Measurements from ENCODE around the gene ALOX15B. TPM values are rescaled to one million over a fixed set of nuclear protein-coding genes. Genes with fewer than 3 reads are reported as not detected.

The ALOX15B gene
- total and polyA plus RNA-seq, 9 of the 15 experiments (the other 6 are each of a cell fraction or from before 2014, with no cell fraction given) = 0.04 TPM; not detected in 8

GRCh38 chr17:8005967-8006730, 32.7 kb upstream of the ALOX15B start (continued):
- TF ChIP-seq ASH1L (IDR thresholded peaks at IDR 0.05; ENCODE audit: borderline replicate concordance, low read depth, partially characterized antibody) = peak; percentile 75
- TF ChIP-seq FOS (IDR thresholded peaks at IDR 0.05; ENCODE audit: extremely low read depth, insufficient read length) = peak; percentile 12
- TF ChIP-seq HNRNPH1 (optimal IDR thresholded peaks at IDR 0.05; ENCODE audit: low read depth, low read length) = no peak
- TF ChIP-seq POLR2AphosphoS2 (IDR thresholded peaks at IDR 0.05; ENCODE audit: low read length) = no peak
- TF ChIP-seq, protein P1, sequence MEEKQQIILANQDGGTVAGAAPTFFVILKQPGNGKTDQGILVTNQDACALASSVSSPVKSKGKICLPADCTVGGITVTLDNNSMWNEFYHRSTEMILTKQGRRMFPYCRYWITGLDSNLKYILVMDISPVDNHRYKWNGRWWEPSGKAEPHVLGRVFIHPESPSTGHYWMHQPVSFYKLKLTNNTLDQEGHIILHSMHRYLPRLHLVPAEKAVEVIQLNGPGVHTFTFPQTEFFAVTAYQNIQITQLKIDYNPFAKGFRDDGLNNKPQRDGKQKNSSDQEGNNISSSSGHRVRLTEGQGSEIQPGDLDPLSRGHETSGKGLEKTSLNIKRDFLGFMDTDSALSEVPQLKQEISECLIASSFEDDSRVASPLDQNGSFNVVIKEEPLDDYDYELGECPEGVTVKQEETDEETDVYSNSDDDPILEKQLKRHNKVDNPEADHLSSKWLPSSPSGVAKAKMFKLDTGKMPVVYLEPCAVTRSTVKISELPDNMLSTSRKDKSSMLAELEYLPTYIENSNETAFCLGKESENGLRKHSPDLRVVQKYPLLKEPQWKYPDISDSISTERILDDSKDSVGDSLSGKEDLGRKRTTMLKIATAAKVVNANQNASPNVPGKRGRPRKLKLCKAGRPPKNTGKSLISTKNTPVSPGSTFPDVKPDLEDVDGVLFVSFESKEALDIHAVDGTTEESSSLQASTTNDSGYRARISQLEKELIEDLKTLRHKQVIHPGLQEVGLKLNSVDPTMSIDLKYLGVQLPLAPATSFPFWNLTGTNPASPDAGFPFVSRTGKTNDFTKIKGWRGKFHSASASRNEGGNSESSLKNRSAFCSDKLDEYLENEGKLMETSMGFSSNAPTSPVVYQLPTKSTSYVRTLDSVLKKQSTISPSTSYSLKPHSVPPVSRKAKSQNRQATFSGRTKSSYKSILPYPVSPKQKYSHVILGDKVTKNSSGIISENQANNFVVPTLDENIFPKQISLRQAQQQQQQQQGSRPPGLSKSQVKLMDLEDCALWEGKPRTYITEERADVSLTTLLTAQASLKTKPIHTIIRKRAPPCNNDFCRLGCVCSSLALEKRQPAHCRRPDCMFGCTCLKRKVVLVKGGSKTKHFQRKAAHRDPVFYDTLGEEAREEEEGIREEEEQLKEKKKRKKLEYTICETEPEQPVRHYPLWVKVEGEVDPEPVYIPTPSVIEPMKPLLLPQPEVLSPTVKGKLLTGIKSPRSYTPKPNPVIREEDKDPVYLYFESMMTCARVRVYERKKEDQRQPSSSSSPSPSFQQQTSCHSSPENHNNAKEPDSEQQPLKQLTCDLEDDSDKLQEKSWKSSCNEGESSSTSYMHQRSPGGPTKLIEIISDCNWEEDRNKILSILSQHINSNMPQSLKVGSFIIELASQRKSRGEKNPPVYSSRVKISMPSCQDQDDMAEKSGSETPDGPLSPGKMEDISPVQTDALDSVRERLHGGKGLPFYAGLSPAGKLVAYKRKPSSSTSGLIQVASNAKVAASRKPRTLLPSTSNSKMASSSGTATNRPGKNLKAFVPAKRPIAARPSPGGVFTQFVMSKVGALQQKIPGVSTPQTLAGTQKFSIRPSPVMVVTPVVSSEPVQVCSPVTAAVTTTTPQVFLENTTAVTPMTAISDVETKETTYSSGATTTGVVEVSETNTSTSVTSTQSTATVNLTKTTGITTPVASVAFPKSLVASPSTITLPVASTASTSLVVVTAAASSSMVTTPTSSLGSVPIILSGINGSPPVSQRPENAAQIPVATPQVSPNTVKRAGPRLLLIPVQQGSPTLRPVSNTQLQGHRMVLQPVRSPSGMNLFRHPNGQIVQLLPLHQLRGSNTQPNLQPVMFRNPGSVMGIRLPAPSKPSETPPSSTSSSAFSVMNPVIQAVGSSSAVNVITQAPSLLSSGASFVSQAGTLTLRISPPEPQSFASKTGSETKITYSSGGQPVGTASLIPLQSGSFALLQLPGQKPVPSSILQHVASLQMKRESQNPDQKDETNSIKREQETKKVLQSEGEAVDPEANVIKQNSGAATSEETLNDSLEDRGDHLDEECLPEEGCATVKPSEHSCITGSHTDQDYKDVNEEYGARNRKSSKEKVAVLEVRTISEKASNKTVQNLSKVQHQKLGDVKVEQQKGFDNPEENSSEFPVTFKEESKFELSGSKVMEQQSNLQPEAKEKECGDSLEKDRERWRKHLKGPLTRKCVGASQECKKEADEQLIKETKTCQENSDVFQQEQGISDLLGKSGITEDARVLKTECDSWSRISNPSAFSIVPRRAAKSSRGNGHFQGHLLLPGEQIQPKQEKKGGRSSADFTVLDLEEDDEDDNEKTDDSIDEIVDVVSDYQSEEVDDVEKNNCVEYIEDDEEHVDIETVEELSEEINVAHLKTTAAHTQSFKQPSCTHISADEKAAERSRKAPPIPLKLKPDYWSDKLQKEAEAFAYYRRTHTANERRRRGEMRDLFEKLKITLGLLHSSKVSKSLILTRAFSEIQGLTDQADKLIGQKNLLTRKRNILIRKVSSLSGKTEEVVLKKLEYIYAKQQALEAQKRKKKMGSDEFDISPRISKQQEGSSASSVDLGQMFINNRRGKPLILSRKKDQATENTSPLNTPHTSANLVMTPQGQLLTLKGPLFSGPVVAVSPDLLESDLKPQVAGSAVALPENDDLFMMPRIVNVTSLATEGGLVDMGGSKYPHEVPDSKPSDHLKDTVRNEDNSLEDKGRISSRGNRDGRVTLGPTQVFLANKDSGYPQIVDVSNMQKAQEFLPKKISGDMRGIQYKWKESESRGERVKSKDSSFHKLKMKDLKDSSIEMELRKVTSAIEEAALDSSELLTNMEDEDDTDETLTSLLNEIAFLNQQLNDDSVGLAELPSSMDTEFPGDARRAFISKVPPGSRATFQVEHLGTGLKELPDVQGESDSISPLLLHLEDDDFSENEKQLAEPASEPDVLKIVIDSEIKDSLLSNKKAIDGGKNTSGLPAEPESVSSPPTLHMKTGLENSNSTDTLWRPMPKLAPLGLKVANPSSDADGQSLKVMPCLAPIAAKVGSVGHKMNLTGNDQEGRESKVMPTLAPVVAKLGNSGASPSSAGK (IDR thresholded peaks at IDR 0.05) = no peak
- TF ChIP-seq SAFB (IDR thresholded peaks at IDR 0.05; ENCODE audit: borderline replicate concordance, low read depth, low read length) = no peak
- no peak for TF ChIP-seq ZNF589 (CRISPR knock-in tag; IDR thresholded peaks at IDR 0.05; ENCODE audit: low read depth)
- TF ChIP-seq TCF7 (IDR thresholded peaks at IDR 0.05; ENCODE audit: borderline replicate concordance) = no peak
- no peak for TF ChIP-seq NCOA1 (IDR thresholded peaks at IDR 0.05; ENCODE audit: low read depth)
- TF ChIP-seq ZNF143 (CRISPR knock-in tag; IDR thresholded peaks at IDR 0.05) = no peak
- no peak for TF ChIP-seq DIDO1 (tag; IDR thresholded peaks at IDR 0.05; ENCODE audit: low read depth)
- no peak for TF ChIP-seq TFAM (CRISPR knock-in tag; conservative IDR thresholded peaks at IDR 0.05)
- no peak for TF ChIP-seq HNRNPUL1 (IDR thresholded peaks at IDR 0.05; ENCODE audit: low read length)
- TF ChIP-seq ZNF324 (CRISPR knock-in tag; IDR thresholded peaks at IDR 0.05) = no peak
- TF ChIP-seq ELF4 (CRISPR knock-in tag; IDR thresholded peaks at IDR 0.05) = no peak
- peak; percentile 43 for TF ChIP-seq NFYB (IDR thresholded peaks at IDR 0.05; ENCODE audit: extremely low read depth, insufficient read length)
- TF ChIP-seq ZBTB1 (CRISPR knock-in tag; IDR thresholded peaks at IDR 0.05; ENCODE audit: borderline replicate concordance, low read depth) = no peak
- no peak for TF ChIP-seq NFIX (CRISPR knock-in tag; IDR thresholded peaks at IDR 0.05; ENCODE audit: low read depth)
